Activated CD4-positive, alpha-beta T cell treated with anti-CD3 and anti-CD28 coated beads for 48 hours (primary cell): Measurements from ENCODE around the gene RMDN3.

Source experiments
- DNase-seq: peaks from one replicate; pipeline ENCODE4 v3.0.0-alpha.2; 2020

The RMDN3 gene

GRCh38 chr15:40747685-40748631 is 7.1 kb downstream of the RMDN3 start:
- DNase-seq = no peak

- no peak for DNase-seq
Observed at GRCh38 chr15:40746916-40747418, 8.1 kb downstream of the RMDN3 start.

DNA sequence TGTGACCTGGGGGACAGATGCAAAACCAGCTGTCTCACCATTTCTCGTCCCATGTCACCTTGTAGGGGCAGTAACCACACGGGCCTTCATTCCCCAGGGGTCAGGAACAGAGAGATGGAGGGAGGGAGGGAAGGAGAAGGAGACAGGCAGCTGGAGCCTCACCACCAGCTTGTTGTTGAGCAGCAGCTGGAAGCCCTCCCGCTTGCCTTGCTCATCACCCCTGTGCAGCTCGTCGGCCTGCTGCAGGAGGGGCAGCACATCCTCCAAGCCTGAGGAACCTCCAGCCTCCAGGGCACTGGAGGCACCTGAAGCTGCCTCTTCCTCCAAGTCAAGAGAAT is 10.3 kb downstream of the RMDN3 start:
- DNase-seq = no peak

- peak; percentile 74 for DNase-seq
Observed at GRCh38 chr15:40743921-40744814, 10.9 kb downstream of the RMDN3 start.

- DNase-seq = no peak
Observed at GRCh38 chr15:40743485-40743901, 11.6 kb downstream of the RMDN3 start.

GRCh38 chr15:40739854-40740253 is 15.2 kb downstream of the RMDN3 start:
- no peak for DNase-seq

DNA sequence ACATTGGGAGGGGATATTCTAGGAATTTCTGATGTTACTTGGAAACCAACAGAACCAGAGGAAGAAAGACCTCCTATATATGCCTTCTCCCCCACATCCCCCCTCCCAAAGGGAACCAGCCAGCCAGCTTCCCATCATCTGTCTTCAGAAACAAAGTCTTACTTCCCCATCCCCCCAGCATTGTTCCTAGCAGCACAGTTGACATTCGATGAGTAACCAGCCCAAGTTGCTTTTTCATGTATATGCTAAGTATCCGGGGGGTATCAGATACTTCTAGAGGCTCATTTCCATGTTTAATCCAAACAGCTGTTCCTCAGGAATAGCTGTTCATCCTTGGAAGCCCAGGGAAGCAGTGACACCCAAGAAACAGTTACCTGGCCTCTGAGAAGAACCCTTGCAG is 16.0 kb downstream of the RMDN3 start:
- no peak for DNase-seq

GRCh38 chr15:40737048-40737447 is 18.0 kb downstream of the RMDN3 start:
- no peak for DNase-seq

DNA sequence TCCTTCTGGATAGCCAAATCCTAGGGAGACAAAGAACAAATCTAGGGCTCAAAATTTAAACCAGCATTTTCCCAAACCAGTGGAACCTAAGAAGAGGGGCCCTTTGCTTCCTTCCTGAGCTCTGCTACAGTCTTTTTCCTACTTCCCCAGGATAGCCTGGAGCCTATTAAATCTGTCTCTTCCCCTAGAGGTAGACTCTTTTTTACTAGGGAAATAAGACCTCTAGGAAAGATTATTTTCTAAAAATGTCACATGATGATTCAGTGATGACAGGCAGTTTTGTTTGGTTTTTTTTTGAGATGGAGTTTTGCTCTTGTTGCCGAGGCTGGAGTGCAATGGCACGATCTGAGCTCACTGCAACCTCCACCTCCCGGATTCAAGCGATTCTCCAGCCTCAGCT is 18.5 kb downstream of the RMDN3 start:
- no peak for DNase-seq

GRCh38 chr15:40731034-40731433 is 24.0 kb downstream of the RMDN3 start:
- no peak for DNase-seq

DNA sequence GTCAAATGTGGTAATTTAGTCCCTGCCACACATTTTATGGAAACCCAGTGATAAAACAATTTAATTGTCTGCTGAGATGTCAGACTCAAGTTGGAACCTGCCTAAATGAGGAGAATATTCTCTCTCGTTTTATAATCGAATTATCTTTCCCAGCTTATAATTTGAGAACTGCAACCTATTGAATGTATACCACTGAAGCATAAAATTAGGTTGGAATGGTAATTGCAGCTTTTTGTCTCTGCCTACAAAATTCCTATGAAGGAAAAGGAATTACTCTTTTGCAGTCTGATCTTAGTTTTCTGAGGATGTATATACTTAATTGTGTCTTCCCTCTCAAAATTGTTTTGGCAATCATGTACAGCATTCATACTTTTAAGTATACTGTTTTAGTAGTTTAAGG is 31.1 kb downstream of the RMDN3 start:
- DNase-seq = no peak

- no peak for DNase-seq
Observed at GRCh38 chr15:40722934-40723333, 32.1 kb downstream of the RMDN3 start.

GRCh38 chr15:40722354-40722753 is 32.7 kb downstream of the RMDN3 start:
- no peak for DNase-seq

GRCh38 chr15:40721701-40722100 is 33.4 kb downstream of the RMDN3 start:
- no peak for DNase-seq

DNA sequence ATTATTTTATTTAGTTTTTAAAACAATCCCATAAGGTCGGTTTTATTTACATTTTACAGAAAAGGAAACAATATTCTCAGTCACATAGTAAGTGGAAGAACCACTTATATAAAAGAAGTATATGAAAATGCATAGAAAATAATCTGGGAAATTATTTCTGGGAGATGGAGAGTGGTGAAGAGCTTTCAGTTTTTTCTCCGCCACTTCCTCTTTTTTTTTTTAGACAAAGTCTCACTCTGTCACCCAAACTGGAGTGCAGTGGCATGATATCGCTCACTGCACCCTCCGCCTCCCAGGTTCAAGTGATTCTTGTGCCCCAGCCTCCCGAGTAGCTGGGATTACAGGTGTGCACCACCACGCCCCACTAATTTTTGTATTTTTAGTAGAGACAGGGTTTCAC is 38.9 kb downstream of the RMDN3 start:
- DNase-seq = no peak

GRCh38 chr15:40714144-40714543 is 40.9 kb downstream of the RMDN3 start:
- DNase-seq = no peak

GRCh38 chr15:40706121-40706520 is 48.9 kb downstream of the RMDN3 start:
- DNase-seq = no peak

GRCh38 chr15:40702077-40702476 is 53.0 kb downstream of the RMDN3 start:
- DNase-seq = no peak

DNA sequence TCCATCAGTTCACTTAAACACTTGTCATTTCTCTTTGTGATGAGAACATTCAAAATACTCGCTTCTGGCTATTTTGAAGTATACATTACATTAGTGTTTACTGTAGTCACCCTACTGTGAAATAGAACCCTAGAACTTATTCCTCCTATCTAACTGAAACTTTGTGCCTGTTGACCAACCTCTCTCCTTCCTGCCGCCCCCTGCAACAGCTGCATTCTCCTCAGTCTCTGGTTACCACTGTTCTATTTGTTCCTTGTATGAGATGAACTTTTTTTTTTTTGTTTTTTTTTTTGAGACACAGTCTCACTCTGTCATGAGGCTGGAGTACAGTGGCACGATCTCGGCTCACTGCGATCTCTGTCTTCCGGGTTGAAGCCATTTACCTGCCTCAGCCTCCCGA is 57.1 kb downstream of the RMDN3 start:
- no peak for DNase-seq

- DNase-seq = no peak
Observed at GRCh38 chr15:40696228-40696627, 58.8 kb downstream of the RMDN3 start.

GRCh38 chr15:40695469-40695890 is 59.6 kb downstream of the RMDN3 start:
- no peak for DNase-seq

- DNase-seq = peak; percentile 97
Observed at GRCh38 chr15:40694688-40695468, 60.2 kb downstream of the RMDN3 start, which contains the start of gene RAD51. Gene RAD51 (plus strand): TSS chr15:40695174. CDS start chr15:40698759, 3,585 bp downstream.
